ENCODE data around the gene AHCYL1. TPM values are rescaled to one million over a fixed set of nuclear protein-coding genes. Genes with fewer than 3 reads are reported as not detected.

Gene AHCYL1
- total RNA-seq, 1 experiment from 2014 or later = 92.0 TPM

DNA sequence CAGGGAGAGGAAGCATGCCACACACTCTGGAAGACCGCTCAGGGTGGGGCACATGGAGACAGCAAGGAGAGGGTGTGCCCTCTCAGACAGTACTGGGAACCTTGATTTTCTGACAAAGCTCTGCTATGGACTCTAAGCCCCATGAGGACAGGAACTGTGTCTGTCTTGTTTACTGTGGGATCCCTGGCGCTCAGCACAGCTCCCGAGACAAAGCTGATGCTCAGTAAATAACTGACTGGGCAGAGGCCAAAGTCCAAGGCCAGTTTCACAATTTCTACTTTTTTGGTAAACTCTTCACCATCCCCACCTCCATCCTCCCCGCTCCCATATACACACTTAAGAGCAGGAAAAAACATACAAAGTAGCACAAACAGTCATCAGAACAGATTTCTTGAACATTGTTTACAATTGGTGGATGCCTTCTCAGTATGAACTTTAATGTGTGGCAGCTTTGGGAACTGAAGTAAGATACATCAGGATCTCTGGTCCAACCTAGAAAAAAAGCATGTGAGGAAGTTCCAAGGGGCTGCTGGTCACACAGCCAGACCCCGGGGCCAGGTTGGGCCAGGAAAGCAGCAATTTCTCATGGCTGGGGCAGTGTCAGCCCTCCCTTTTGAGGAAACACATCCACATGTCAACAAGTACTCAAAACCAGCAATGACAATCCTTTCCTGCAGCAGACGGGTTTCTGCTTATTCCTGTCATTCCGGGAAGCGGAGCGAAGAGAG is 5.6 kb upstream of the AHCYL1 start:
- ChIA-PET RAD21 (ENCODE audit: low non-redundant PET in 1 of 2, low total read pairs in 2 of 2, uncharacterized antibody in 2 of 2, unreplicated experiment in 2 of 2) (interaction anchor here in 1 of 2 experiments (1.3 kb wide), 1 partner anchor 202 kb away, joined by 3 read pairs; no protein-coding TSS in a partner anchor), CTCF (interaction anchor here (9.0 kb wide), 1 partner anchor 199 kb away, joined by 396 read pairs; no protein-coding TSS in a partner anchor), POLR2A (interaction anchor here (1.9 kb wide), 1 partner anchor 205 kb away, joined by 4 read pairs; no protein-coding TSS in a partner anchor)
- no peaks in the 10 kb centered on the region for H3K27me3 ChIP-seq (ENCODE audit: insufficient read depth, low read length)
- H3K36me3 ChIP-seq (ENCODE audit: control insufficient read depth in 1 of 2, insufficient read depth in 2 of 2, low read length in 2 of 2) = no peaks in the 10 kb centered on the region
- no peaks in the 10 kb centered on the region for H3K9me2 ChIP-seq (ENCODE audit: insufficient read depth)
- no peak overlapping the region for H3K4me3 ChIP-seq (replicated peaks in 1 of 2; ENCODE audit: low read depth in 1 of 2, low read length in 2 of 2)
- ATAC-seq (no peak), DNase-seq (ENCODE audit: low read depth, low spot score) (no peak)
- BruUV-seq (replicated peaks) = no TSS peak
- H3K4me2 ChIP-seq (ENCODE audit: low read length) = no peak overlapping the region
- intact Hi-C loops (cut with micrococcal nuclease) = no loop called here
- no peaks in the 10 kb centered on the region for H3K79me2 ChIP-seq (ENCODE audit: insufficient read depth, low read length)
- TF ChIP-seq ZFX (IDR thresholded peaks at IDR 0.05) = no peak
- TF ChIP-seq CEBPB (IDR thresholded peaks at IDR 0.05; ENCODE audit: low read depth) = no peak
- TF ChIP-seq, protein P1, sequence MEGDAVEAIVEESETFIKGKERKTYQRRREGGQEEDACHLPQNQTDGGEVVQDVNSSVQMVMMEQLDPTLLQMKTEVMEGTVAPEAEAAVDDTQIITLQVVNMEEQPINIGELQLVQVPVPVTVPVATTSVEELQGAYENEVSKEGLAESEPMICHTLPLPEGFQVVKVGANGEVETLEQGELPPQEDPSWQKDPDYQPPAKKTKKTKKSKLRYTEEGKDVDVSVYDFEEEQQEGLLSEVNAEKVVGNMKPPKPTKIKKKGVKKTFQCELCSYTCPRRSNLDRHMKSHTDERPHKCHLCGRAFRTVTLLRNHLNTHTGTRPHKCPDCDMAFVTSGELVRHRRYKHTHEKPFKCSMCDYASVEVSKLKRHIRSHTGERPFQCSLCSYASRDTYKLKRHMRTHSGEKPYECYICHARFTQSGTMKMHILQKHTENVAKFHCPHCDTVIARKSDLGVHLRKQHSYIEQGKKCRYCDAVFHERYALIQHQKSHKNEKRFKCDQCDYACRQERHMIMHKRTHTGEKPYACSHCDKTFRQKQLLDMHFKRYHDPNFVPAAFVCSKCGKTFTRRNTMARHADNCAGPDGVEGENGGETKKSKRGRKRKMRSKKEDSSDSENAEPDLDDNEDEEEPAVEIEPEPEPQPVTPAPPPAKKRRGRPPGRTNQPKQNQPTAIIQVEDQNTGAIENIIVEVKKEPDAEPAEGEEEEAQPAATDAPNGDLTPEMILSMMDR (IDR thresholded peaks at IDR 0.05 in 2 of 3, conservative IDR thresholded peaks at IDR 0.05 in 1 of 3; ENCODE audit: borderline replicate concordance in 1 of 3, insufficient read depth in 1 of 3, low read depth in 2 of 3, low read length in 2 of 3) = no peak
- no peak for TF ChIP-seq POLR2A (IDR thresholded peaks at IDR 0.05; ENCODE audit: borderline replicate concordance, extremely low read depth, insufficient read depth, insufficient read length)
- TF ChIP-seq EZH2 (IDR thresholded peaks at IDR 0.05) = no peak
- TF ChIP-seq EGR1 (IDR thresholded peaks at IDR 0.05; ENCODE audit: low read depth) = no peak
- TF ChIP-seq, protein P2, sequence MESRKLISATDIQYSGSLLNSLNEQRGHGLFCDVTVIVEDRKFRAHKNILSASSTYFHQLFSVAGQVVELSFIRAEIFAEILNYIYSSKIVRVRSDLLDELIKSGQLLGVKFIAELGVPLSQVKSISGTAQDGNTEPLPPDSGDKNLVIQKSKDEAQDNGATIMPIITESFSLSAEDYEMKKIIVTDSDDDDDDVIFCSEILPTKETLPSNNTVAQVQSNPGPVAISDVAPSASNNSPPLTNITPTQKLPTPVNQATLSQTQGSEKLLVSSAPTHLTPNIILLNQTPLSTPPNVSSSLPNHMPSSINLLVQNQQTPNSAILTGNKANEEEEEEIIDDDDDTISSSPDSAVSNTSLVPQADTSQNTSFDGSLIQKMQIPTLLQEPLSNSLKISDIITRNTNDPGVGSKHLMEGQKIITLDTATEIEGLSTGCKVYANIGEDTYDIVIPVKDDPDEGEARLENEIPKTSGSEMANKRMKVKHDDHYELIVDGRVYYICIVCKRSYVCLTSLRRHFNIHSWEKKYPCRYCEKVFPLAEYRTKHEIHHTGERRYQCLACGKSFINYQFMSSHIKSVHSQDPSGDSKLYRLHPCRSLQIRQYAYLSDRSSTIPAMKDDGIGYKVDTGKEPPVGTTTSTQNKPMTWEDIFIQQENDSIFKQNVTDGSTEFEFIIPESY (IDR thresholded peaks at IDR 0.05; ENCODE audit: extremely low read depth, insufficient replicate concordance, low read length) = no peak
- TF ChIP-seq, protein P3, sequence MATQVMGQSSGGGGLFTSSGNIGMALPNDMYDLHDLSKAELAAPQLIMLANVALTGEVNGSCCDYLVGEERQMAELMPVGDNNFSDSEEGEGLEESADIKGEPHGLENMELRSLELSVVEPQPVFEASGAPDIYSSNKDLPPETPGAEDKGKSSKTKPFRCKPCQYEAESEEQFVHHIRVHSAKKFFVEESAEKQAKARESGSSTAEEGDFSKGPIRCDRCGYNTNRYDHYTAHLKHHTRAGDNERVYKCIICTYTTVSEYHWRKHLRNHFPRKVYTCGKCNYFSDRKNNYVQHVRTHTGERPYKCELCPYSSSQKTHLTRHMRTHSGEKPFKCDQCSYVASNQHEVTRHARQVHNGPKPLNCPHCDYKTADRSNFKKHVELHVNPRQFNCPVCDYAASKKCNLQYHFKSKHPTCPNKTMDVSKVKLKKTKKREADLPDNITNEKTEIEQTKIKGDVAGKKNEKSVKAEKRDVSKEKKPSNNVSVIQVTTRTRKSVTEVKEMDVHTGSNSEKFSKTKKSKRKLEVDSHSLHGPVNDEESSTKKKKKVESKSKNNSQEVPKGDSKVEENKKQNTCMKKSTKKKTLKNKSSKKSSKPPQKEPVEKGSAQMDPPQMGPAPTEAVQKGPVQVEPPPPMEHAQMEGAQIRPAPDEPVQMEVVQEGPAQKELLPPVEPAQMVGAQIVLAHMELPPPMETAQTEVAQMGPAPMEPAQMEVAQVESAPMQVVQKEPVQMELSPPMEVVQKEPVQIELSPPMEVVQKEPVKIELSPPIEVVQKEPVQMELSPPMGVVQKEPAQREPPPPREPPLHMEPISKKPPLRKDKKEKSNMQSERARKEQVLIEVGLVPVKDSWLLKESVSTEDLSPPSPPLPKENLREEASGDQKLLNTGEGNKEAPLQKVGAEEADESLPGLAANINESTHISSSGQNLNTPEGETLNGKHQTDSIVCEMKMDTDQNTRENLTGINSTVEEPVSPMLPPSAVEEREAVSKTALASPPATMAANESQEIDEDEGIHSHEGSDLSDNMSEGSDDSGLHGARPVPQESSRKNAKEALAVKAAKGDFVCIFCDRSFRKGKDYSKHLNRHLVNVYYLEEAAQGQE (IDR thresholded peaks at IDR 0.05; ENCODE audit: low read depth) = no peak
- TF ChIP-seq ZNF274 (IDR thresholded peaks at IDR 0.05; ENCODE audit: low read depth, low read length) = no peak
- no peak for TF ChIP-seq SIN3A (IDR thresholded peaks at IDR 0.05; ENCODE audit: low read depth)
- no peak for TF ChIP-seq JUND (IDR thresholded peaks at IDR 0.05)
- no peak for TF ChIP-seq FOSL1 (IDR thresholded peaks at IDR 0.05; ENCODE audit: low read depth)
- TF ChIP-seq TCF7L2 (IDR thresholded peaks at IDR 0.05; ENCODE audit: borderline replicate concordance, extremely low read depth, insufficient read depth, insufficient read length) = no peak
- no peak for TF ChIP-seq CBX3 (IDR thresholded peaks at IDR 0.05; ENCODE audit: low read depth)
- TF ChIP-seq, protein P4, sequence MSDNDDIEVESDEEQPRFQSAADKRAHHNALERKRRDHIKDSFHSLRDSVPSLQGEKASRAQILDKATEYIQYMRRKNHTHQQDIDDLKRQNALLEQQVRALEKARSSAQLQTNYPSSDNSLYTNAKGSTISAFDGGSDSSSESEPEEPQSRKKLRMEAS (IDR thresholded peaks at IDR 0.05) = no peak
- TF ChIP-seq POLR2AphosphoS5 (IDR thresholded peaks at IDR 0.05; ENCODE audit: low read depth, low read length) = no peak
- no peak overlapping the region for H2AFZ ChIP-seq (ENCODE audit: low read depth, low read length, poor library complexity, severe bottlenecking)
- H3K9ac ChIP-seq (ENCODE audit: low read length) = no peak overlapping the region
- H3K9me3 ChIP-seq (ENCODE audit: control insufficient read depth in 1 of 2, insufficient read depth in 1 of 2, low read depth in 1 of 2, low read length in 2 of 2) = no peaks in the 10 kb centered on the region
- no peak overlapping the region for H3K27ac ChIP-seq (ENCODE audit: low read depth, low read length)
- H4K20me1 ChIP-seq (ENCODE audit: insufficient read depth) = no peaks in the 10 kb centered on the region
- H3K4me1 ChIP-seq (ENCODE audit: control insufficient read depth in 1 of 2, insufficient read depth in 2 of 2, low read length in 2 of 2) = peaks cover 2 to 28% of the 10 kb centered on the region in 2 experiments; a peak in 3 of 4 replicates
